GM12801 (cell line): ENCODE data around the gene KRTAP16-1.

ENCODE experiments used
- TF ChIP-seq, protein P1 (sequence below): IDR thresholded peaks from one replicate; pipeline ENCODE4 v1.5.1; 2011; ENCODE audit warnings: control low read depth; ENCODE audit not compliant: insufficient read length; ENCODE audit errors: extremely low read depth

The KRTAP16-1 gene

DNA sequence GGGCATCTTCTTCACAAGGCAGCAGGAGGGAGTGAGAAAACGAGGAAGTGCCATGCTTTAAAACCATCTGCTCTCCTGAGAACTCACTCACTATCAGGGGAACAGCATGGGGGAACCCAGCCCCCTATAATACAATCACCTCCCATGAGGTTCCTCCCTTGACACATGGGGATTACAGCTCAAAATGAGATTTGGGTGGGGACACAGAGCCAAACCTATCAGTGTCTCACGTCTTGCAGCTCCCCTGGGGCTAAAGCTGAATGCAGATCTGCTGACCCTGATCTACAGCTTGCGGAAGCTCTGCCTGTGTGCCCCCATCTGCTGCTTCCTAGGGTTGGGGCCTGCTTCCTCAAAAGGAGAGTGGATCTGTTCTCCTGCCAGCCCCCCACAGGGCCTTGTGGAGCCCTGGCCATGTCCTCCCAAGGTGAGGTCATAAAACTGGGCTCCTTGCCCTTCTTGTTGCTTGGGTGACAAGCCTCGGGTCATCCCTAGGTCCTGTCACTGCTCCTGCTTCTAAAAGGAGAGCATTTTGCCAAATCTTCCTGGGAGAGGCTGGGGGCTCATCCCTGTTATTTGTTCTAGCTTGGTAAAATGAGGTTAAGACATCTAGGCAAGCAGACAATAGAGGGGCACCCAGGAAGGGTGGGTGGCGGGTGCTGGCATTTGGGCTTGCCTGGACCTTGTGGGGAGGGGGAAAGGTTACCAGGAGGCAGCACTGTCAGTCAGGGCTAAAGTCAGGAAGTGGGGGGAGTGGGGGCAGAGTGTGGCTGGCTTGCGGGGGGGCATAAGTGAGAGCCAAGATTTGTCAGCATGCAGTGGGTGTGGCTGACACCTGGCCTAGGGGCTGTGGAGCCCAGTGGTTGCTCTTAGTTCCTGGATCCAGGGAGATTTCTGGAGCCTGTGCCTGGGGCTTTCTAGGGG lies 25.5 kb upstream of the KRTAP16-1 start:
- TF ChIP-seq, protein P1, sequence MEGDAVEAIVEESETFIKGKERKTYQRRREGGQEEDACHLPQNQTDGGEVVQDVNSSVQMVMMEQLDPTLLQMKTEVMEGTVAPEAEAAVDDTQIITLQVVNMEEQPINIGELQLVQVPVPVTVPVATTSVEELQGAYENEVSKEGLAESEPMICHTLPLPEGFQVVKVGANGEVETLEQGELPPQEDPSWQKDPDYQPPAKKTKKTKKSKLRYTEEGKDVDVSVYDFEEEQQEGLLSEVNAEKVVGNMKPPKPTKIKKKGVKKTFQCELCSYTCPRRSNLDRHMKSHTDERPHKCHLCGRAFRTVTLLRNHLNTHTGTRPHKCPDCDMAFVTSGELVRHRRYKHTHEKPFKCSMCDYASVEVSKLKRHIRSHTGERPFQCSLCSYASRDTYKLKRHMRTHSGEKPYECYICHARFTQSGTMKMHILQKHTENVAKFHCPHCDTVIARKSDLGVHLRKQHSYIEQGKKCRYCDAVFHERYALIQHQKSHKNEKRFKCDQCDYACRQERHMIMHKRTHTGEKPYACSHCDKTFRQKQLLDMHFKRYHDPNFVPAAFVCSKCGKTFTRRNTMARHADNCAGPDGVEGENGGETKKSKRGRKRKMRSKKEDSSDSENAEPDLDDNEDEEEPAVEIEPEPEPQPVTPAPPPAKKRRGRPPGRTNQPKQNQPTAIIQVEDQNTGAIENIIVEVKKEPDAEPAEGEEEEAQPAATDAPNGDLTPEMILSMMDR, result no peak

GRCh38 chr17:41333836-41334235 lies 24.7 kb upstream of the KRTAP16-1 start:
- TF ChIP-seq, protein P1, result no peak

DNA sequence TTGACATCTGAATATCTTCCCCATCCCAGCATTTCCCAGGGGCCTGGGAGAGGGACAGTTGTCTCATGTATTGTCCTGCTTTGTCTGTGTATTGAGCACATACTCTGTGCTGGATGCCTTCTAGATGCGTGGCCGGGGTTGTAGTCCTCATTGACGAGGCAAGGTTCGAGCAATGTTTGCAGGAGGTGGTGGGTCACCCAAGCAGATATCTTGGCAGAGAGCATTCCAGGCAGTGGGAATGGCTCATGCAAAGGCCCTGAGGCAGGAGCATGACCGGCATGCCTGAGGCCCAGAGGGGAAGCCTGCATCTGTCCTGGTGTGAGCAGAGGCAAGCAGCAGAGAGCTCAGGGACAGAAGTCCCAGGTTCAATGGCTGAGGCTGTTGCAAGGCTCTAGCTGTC lies 24.0 kb upstream of the KRTAP16-1 start:
- TF ChIP-seq, protein P1, result no peak

DNA sequence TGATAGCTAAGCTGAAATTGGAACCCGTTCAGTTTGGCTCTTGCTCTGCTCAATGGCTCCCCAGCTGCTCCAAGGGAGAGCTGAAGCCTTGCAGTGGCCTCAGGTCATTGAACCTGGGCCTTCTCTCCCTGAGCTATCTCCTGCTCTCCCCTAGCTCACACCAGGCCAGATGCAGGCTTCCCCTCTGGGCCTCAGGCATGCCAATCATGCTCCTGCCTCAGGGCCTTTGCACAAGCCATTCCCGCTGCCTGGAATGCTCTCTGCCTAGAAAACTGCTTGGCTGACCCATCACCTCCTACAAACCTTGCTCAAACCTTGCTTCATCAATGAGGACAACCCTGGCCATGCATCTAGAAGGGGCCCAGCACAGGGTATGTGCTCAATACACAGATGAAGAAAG lies 23.1 kb upstream of the KRTAP16-1 start:
- TF ChIP-seq, protein P1, result no peak

DNA sequence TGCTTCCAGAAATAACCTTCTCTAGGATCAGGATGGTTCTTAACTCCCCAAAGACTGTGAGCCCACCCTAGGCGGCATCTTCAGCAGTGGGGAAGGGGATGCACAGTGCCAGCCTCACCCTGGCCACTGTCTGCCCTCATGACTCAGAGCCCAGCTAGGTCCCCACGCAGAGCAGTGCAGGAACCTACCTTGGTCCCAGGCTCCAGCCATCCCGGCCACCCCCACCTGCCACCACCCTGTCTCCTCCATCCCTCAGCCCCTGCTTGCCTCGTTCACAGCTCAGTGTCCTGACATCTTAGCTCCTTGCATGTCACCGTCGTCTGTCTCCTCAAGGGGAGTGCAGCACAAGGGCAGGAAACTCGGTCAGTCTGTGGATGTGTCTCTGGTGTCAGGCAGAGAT lies 22.5 kb upstream of the KRTAP16-1 start:
- TF ChIP-seq, protein P1, result no peak

DNA sequence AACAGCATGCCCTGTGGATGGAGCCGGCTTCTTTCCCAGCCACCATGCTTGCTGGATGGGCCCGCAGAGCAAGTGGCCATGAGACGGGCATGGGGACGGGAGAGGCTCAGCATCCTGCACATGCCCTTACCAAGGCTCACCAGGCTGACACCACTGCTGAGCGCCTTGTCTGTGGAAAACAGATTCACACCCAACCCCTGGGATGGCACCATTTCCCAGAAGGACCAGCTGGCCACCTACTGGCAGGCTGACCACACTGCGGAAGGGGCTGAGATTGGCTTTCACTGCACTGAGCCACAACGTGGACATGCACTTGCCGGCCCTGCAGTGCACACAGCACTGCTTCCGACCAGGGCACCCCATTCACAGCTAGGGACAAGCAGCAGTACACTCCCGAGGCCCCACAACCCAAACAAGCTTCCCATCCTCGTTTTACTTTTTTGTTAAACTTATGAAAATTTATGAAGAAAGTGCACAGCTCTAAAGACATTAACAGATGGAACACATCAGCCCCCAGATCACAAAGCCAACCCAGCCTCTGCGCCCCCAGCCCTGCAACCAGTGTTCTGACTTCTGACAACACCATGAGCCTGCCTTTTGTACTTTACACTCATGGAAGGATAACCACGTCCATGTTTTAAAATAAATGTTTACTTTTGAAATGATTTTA lies 20.3 kb upstream of the KRTAP16-1 start:
- TF ChIP-seq, protein P1, result no peak

DNA sequence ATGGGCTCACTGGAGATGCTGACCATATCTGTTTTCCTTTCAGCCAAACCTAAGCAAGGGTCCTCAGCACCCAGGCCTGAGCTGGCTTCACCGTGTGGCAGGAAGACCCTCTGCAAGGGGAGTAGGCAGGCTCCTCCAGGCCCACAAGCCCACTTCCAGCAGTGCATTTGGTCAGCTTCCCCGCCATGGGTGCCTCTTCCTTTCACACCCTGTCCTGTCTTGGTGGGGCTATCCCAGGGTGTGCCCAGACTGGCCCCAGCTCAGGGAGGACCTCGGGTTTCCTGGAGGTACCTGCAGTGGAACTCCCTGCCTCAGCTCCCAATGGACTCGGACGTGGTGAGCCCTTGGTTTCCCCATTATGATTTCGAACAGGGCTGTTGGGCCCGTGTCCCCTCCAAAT lies 19.1 kb upstream of the KRTAP16-1 start:
- TF ChIP-seq, protein P1, result no peak
